CD4-positive, alpha-beta T cell (primary cell): ENCODE measurements around the gene CALCR. TPM values are rescaled to one million over a fixed set of nuclear protein-coding genes. Genes with fewer than 3 reads are reported as not detected.

Experiments used
- ATAC-seq: fragments of 200-7000 bp; cut with Tn5 transposase; one replicate; pipeline ENCODE4 v1.10.0; 2022; ENCODE audit warnings: mild to moderate bottlenecking; ENCODE audit not compliant: poor library complexity
- CTCF ChIA-PET: fragments of 350-600 bp; sonication (Branson Sonifier 250); formaldehyde crosslinking; loops from one replicate; lab custom pipeline; 2021; ENCODE audit warnings: antibody characterized with exemption, inconsistent platforms; lab: Charles Lee
- POLR2A ChIA-PET: fragments of 350-600 bp; sonication (Branson Sonifier 250); formaldehyde crosslinking; loops from one replicate; lab custom pipeline; 2021; ENCODE audit warnings: antibody characterized with exemption, inconsistent platforms; lab: Charles Lee
- DNase-seq, 14 experiments: peaks; one replicate each; pipeline ENCODE4 v3.0.0-alpha.2; 2013 to 2020; ENCODE audit warnings: mixed read lengths in 2 of 14
- H3K27ac ChIP-seq, 2 donors: one replicate each; pipeline versions ENCODE4 v1.5.1 to v1.7.0; 2013; ENCODE audit warnings: low read length in 2 of 2, low read depth in 1 of 2, mild to moderate bottlenecking in 1 of 2
- H3K27me3 ChIP-seq, 2 experiments: 1 replicate in 1 of 2; 2 replicates in 1 of 2; pipeline versions ENCODE4 v1.6.1 to v1.7.0; 2013; ENCODE audit warnings: low read length in 2 of 2, control low read depth in 1 of 2, mild to moderate bottlenecking in 1 of 2, moderate library complexity in 1 of 2; ENCODE audit not compliant: insufficient read depth in 2 of 2, control insufficient read depth in 1 of 2
- H3K36me3 ChIP-seq: one replicate; pipeline ENCODE4 v1.6.1; 2013; ENCODE audit warnings: low read length, control low read depth; ENCODE audit not compliant: insufficient read depth
- H3K4me1 ChIP-seq: one replicate; pipeline ENCODE4 v1.6.1; 2013; ENCODE audit warnings: low read length, control low read depth; ENCODE audit not compliant: insufficient read depth
- H3K4me3 ChIP-seq: one replicate; pipeline ENCODE4 v1.5.1; 2013; ENCODE audit warnings: mild to moderate bottlenecking, low read length, moderate library complexity
- H3K9me3 ChIP-seq, 2 experiments: 1 replicate in 1 of 2; 2 replicates in 1 of 2; pipeline versions ENCODE4 v1.6.1 to v1.7.0; 2013; ENCODE audit warnings: low read length in 2 of 2, mild to moderate bottlenecking in 2 of 2, control low read depth in 1 of 2, moderate library complexity in 1 of 2; ENCODE audit not compliant: control insufficient read depth in 1 of 2, insufficient read depth in 1 of 2
- H3K27ac Mint-ChIP-seq: one replicate; pipeline ENCODE4 v1.8.0; 2020; ENCODE audit warnings: mixed read lengths
- H3K27me3 Mint-ChIP-seq: one replicate; pipeline ENCODE4 v1.8.0; 2021; ENCODE audit warnings: mixed read lengths
- H3K36me3 Mint-ChIP-seq: one replicate; pipeline ENCODE4 v1.8.0; 2021; ENCODE audit warnings: low read depth, mixed read lengths
- H3K4me1 Mint-ChIP-seq: one replicate; pipeline ENCODE4 v1.8.0; 2021; ENCODE audit warnings: low read depth, mixed read lengths
- H3K4me3 Mint-ChIP-seq: one replicate; pipeline ENCODE4 v1.8.0; 2020; ENCODE audit warnings: mild to moderate bottlenecking, mixed read lengths
- H3K9me3 Mint-ChIP-seq: one replicate; pipeline ENCODE4 v1.8.0; 2020; ENCODE audit warnings: mixed read lengths
- intact Hi-C, 2 experiments: fragments of 100-400 bp; cut with DNase I in 1 of 2; cut with micrococcal nuclease in 1 of 2; formaldehyde crosslinking; loops; one replicate each; pipeline versions ENCODE4 v1.15.1 to v1.9.0; 2023 to 2025; cut with DNase I, micrococcal nuclease
- microRNA-seq: library from miRNA; unstranded; fragments of <30 nt; microRNA quantifications from one replicate; pipeline ENCODE4 v1.2.0, GENCODE V29; 2021; ENCODE audit warnings: borderline microRNAs expressed, borderline replicate concordance
- total RNA-seq, 174 experiments: library from RNA in 2 of 174; stranded (reverse) in 2 of 174; gene quantifications; one replicate each; pipeline ENCODE4 v1.2.3 and lab custom pipeline; 2021 to 2026
- TF ChIP-seq, protein P1 (sequence below): fragments of 200-600 bp; IDR thresholded peaks from one replicate; pipeline ENCODE4 v1.8.0; 2022; ENCODE audit warnings: antibody characterized with exemption, mild to moderate bottlenecking

CALCR gene
- total RNA-seq, 2 experiments from 2014 or later, result not detected

DNA sequence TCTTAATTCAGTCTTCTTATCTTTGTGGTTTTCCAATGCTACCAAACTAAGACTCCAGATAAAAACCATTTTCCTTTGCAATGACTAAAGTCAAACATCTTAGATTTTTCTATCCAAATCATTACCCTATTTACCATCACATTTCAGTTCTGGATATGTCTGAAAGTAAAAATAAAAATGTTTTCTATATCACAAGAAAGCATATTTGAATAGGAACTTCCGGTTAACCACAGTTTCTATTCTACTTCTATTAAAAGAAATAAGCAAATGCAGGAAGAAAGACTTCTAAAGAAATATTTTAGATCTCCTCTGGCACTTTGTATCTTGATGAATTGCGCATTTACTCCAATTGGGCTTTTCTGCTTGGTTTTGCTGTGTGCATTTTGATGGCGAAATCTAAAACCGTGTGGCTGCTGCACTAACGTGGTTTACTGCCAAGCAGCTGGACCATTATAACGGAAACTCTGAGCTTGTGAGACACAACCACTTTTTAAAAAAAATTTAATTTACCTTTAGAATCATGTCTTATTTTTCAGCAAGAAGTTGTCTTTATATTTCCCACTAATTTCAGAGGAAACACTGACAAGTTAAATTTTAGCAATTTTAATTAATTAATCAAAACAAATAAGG is 196.3 kb downstream of the CALCR start:
- Mint-ChIP-seq H3K4me3 (no peak overlapping the region), H3K27me3 (peaks cover 37% of the 10 kb centered on the region), H3K4me1 (no peaks in the 10 kb centered on the region), H3K27ac (no peak overlapping the region), H3K9me3 (no peaks in the 10 kb centered on the region), H3K36me3 (no peaks in the 10 kb centered on the region)
- ChIA-PET CTCF (no interaction called here), POLR2A (no interaction called here)
- no peak for DNase-seq
- H3K36me3 ChIP-seq, result no peaks in the 10 kb centered on the region
- TF ChIP-seq, protein P1, sequence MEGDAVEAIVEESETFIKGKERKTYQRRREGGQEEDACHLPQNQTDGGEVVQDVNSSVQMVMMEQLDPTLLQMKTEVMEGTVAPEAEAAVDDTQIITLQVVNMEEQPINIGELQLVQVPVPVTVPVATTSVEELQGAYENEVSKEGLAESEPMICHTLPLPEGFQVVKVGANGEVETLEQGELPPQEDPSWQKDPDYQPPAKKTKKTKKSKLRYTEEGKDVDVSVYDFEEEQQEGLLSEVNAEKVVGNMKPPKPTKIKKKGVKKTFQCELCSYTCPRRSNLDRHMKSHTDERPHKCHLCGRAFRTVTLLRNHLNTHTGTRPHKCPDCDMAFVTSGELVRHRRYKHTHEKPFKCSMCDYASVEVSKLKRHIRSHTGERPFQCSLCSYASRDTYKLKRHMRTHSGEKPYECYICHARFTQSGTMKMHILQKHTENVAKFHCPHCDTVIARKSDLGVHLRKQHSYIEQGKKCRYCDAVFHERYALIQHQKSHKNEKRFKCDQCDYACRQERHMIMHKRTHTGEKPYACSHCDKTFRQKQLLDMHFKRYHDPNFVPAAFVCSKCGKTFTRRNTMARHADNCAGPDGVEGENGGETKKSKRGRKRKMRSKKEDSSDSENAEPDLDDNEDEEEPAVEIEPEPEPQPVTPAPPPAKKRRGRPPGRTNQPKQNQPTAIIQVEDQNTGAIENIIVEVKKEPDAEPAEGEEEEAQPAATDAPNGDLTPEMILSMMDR, result no peak
- H3K27ac ChIP-seq, result no peak overlapping the region
- H3K27me3 ChIP-seq, result peaks cover 0 to 6% of the 10 kb centered on the region in 2 experiments
- ATAC-seq, result no peak
- intact Hi-C loops, result no loop called here
- no peaks in the 10 kb centered on the region for H3K9me3 ChIP-seq
- H3K4me3 ChIP-seq, result no peak overlapping the region
- no peaks in the 10 kb centered on the region for H3K4me1 ChIP-seq

DNA sequence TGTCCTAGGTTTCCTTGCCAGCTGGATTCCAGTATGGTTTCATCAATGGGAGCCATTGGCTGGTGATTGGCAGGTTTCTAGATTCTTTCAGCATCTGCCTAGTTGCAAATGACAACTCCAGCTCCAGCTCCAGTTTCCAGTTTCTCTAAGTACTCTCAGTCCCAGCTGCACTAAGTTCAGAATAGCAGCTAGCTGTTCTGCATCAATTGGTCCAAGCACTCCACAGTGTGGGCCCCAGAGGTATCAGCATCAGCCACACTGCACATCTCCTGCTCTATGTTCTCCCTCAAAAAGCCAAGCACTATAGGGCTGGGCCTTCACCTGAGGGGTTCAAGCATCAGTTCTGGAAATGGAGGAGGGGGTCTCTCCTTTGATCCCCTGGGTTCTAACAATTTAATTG is 198.9 kb downstream of the CALCR start:
- H3K4me1 ChIP-seq, result no peaks in the 10 kb centered on the region
- H3K36me3 ChIP-seq, result no peaks in the 10 kb centered on the region
- ATAC-seq (no peak), DNase-seq (no peak)
- no peak overlapping the region for H3K4me3 ChIP-seq
- no peak overlapping the region for H3K27ac ChIP-seq
- H3K9me3 ChIP-seq, result peaks cover 0 to 7% of the 10 kb centered on the region in 2 experiments
- CTCF ChIA-PET, result no interaction called here
- Mint-ChIP-seq H3K9me3 (no peaks in the 10 kb centered on the region), H3K27me3 (peaks cover 37% of the 10 kb centered on the region), H3K27ac (no peak overlapping the region), H3K4me3 (no peak overlapping the region), H3K4me1 (no peaks in the 10 kb centered on the region), H3K36me3 (no peaks in the 10 kb centered on the region)
- intact Hi-C loops, result no loop called here
- H3K27me3 ChIP-seq, result peaks cover 0 to 7% of the 10 kb centered on the region in 2 experiments
- POLR2A ChIA-PET, result no interaction called here
- TF ChIP-seq, protein P1, result no peak

Small RNAs within 50 kb of the gene (microRNA-seq; reads per million reads assigned to microRNA genes)
- gene MIR489, result not detected
- not detected for gene MIR653
